ENCODE data around the gene VKORC1.

The VKORC1 gene

DNA sequence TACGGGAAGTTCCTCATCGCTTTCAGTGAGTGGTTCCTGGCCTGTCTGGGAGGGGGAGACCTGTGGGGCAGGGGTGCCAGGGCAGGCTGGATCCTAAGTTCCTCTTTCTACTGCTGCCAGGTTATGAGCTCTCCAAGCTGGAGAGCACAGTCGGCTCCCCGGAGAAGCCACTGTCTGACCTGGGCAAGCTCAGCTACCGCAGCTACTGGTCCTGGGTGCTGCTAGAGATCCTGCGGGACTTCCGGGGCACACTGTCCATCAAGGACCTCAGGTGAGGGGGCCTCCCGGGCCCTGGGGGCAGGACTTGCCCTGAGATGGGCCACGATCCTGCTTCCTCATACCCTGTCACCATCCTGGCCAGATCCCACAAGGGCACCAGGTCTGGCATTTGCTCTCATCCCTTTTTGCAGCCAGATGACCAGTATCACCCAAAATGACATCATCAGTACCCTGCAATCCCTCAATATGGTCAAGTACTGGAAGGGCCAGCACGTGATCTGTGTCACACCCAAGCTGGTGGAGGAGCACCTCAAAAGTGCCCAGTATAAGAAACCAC, 35.8 kb upstream of the VKORC1 start:
- no peak for DNase-seq (ENCODE audit: low read depth)

DNA sequence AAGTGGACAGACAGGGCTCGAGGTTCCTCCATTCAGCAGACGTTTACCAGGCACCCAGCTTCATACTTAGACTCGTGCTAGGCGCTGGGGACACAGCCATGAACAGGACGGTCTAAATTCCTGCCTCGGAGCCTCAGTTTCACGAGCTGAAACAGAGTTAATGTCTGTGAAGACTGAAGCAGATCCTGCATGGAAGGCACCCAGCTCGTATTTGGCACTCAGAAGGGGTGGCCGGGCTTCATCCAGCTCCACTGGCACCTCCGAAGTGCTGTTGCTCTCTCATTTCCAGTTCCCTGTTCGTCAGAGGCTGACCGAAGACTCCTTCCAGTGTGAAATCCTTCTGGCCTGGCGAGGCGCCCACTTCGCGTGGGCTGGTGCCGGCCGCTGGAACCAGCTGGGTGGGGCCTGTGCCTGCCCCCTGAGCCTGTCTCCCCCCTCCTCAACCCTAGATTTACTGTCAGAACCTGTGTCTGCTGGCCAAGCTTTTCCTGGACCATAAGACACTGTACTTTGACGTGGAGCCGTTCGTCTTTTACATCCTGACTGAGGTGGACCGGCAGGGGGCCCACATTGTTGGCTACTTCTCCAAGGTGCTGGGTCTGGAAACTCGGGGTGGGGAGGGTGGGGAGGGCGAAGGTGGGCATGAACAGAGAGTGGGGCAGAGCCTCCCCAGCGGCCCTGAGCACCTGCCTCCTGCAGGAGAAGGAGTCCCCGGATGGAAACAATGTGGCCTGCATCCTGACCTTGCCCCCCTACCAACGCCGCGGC, 35.2 kb upstream of the VKORC1 start:
- peak; percentile 37 for DNase-seq (ENCODE audit: low read depth)

DNA sequence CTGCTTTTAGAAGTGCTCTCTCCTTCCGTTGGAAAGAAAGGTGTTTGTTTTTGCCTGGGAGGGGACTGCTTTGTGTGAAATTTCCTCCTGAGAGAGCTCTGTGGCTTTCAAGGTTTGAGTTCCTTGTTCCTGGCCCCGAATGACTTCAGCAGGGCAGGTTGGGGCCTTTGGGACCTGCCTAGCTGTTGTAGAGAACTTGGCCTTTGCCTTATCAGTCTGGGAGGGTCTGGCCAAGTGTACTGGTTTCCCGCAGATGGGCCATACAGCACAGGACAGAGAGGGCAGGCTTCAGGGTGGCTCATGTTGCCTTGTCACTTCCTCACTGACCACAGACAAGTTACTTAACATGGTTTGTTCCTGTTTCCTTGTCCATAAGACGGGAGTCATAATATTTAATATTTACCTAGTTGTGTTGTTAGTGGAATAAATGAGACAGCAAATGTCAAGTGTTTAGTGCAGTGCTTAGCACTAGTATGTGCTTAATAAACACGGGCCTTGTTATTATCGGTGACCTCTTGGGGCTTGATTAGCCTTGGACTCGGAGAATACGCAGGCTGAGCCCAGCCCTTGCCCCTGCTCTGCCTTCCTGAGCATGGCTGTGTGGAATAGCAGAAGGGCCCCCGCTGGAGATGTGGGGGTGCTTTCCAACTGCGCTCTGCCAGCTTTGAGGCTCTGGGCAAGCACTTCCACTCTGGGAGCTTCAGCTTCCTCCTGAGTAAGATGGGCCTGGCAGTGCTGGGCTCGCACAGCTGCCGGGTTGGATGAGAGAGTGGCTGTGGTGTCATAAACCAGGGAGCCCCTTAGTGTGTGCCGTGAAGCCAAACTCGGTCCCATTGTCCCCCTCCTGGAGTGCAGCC, 34.3 kb upstream of the VKORC1 start:
- no peak for DNase-seq (ENCODE audit: low read depth)

DNA sequence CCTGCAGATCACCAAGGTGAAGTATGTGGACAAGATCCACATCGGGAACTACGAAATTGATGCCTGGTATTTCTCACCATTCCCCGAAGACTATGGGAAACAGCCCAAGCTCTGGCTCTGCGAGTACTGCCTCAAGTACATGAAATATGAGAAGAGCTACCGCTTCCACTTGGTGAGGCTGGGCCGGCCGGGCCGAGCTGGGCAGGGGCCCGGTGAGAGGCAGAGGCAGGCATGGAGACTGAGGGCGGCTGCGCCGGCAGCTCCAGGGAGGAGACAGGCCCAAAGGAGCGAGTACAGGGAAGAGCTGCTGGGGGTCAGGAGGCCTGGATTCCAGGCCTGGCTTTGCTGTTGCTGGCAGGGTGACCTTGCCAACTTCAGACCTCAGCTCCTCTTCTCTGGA, 32.6 kb upstream of the VKORC1 start:
- no peak for DNase-seq (ENCODE audit: low read depth)

DNA sequence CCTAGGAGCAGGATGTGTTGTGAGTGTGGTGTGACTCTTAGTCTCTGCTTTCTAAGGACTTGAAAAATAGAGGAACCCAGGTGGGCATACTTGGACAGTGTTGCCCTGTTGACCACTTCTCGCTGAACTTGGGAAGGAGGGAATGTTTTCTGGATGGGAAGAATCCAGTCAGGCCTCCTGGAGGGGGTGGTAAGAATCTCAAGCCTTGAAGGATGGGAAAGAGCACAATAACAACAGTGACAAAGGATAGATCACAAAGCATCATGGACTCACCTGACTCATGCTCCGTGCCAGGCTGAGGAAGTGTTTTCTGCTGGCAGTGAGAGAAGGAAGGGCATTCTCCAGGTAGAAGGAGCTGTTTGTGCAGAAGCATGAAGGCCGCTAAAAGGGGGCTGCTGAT, 31.2 kb upstream of the VKORC1 start:
- DNase-seq (ENCODE audit: low read depth), result no peak

DNA sequence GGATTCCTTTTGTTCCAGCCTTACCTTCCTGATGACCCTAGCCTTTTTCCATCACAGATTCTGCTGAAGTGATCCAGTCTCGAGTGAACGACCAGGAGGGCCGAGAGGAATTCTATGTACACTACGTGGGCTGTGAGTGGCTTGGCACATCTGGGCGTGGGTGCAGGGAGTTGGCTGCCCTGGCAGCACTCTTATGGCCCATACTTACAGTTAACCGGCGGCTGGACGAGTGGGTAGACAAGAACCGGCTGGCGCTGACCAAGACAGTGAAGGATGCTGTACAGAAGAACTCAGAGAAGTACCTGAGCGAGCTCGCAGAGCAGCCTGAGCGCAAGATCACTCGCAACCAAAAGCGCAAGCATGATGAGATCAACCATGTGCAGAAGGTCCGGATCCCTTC, 25.5 kb upstream of the VKORC1 start:
- DNase-seq (ENCODE audit: low read depth), result no peak

DNA sequence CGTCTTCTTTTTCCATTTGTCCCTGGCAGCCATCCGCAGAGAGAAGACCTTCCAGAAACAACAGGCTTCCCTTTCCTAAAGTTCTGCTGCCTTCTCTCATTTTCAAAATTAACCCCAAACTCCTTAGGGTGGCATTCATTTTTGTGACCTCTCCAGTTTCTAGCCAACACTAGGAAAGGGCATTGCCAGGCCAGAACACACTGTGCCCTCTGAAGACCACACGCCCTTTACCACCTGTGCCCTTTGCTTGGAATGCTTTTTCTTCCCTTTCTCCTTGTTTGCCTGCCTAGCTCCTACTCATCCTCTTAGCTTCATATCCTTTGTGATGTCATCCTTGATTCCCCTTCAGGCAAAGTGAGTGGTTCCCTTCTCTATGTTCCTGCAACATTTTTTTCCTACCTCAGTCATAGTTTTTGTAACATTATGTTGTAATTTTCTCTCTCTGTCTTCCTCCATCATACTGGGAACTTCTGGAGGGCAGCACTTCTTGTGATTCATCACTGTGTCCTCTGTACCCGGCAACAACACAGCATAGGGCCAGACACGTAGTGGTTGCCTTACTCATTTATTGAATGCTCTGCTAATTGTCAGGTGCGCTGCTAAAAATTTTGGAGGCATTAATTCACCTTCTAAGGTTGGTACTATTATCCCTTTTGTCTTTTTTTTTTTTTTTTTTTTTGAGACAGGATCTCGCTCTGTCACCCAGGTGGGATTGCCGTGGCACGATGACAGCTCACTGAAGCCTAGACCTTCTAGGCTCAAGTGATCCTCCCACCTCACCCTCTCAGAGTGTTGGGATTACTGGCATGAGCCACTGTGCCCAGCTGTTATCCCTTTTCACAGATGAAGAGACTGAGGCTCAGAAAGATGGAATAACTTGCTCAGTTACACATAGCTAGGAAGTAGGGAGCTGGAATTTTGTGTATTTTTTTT, 23.9 kb upstream of the VKORC1 start:
- peak; percentile 98 for DNase-seq (ENCODE audit: low read depth)

DNA sequence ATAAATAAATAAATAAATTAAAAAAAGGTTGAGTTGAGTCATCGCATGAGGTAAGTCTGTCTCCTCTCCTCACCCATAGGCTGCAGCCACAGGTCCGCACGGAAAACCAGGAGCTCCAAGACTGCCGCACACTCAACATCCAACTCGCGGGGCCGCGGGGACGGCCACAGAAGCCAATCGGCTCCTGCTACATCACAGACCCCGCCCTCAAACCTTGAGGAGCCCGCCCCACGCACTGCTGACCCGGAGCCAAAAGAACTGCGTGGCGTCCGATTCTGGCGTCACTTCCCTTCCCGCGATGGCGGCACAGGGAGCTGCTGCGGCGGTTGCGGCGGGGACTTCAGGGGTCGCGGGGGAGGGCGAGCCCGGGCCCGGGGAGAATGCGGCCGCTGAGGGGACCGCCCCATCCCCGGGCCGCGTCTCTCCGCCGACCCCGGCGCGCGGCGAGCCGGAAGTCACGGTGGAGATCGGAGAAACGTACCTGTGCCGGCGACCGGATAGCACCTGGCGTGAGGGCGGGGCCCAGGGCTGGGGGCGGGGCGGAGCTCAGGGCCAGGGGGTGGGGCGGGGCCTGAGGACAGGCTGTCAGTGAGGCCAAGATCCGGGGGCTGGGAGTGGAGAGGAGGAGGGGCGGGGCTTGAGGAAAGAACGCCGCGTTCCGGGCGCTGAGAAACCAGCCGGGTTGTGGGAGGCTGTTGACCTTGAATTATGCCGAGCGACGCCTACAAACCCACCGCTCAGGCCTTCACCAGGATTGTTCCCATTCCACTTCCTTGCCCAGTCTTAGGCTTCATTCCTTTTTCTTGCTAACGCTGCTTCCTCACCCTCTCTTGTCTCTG, 23.0 kb upstream of the VKORC1 start, which contains the start of gene KAT8:
Gene KAT8, plus strand, starts transcription at position 281 of the 839 bp plus-strand sequence. Its CDS starts 18 bp downstream, at position 299.
- peak; percentile 99 for DNase-seq (ENCODE audit: low read depth)

DNA sequence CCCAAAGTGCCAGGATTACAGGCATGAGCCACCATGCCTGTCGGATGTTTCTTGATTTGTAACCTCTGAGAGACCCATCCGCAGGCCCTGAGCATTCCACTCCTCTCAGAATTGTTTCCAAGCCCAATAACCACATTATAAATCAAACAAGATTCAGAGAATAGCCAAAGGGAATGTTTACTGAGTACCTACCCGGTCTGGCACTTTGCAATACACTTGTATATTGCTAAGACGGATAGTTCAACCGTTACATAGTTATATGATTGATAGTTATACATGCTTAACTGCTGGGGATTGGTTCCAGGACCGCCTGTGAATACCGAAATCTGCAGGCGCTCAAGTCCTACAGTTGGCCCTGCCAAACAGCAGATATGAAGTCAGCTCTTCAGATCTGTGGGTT, 19.9 kb upstream of the VKORC1 start:
- DNase-seq (ENCODE audit: low read depth), result peak; percentile 86

DNA sequence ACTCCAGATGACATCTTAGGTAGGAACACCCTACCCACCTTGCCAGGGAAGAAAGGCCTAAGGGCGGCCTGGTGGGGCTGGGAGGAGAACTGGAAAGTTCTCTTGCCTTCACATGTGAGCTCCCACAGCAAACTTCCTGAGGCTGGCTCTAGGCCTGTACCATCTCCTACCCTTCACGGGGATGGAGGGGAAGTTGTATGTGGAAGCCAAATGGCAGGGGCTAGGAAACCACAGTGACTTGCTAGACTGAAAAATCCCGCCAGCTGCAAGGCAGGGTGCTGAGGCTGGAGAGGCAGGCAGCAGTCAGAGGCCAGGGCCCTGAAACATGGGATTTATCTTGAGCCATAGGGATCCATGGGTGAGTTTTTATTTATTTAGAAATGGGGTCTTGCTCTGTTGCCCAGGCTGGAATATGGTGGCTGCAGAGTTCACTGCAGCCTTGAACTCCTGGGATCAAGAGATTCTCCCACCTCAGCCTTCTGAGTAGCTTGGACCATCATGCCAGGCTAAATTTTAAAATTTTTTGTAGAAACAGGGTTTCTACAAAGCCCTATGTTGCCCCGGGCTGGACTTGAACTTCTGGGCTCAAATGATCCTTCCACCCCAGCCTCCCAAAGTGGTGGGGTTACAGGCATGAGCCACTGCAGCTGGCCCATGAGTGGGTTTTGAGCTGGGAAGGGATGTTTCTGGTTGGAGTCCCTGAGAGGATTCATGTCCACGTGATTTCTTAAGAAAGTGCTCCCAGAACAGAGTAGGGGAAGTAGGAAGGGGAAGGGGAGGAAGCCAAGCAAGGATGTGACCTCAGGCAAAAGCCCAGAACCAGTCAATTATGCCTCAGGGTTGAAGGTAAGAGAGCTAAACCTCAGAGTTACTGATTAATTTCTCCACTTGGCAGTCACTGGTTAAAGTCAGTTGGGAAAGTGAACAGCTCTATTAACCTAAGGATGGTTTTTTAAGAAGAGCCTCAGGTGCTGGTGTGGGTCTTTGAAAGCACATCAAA, 18.8 kb upstream of the VKORC1 start:
- DNase-seq (ENCODE audit: low read depth), result no peak

DNA sequence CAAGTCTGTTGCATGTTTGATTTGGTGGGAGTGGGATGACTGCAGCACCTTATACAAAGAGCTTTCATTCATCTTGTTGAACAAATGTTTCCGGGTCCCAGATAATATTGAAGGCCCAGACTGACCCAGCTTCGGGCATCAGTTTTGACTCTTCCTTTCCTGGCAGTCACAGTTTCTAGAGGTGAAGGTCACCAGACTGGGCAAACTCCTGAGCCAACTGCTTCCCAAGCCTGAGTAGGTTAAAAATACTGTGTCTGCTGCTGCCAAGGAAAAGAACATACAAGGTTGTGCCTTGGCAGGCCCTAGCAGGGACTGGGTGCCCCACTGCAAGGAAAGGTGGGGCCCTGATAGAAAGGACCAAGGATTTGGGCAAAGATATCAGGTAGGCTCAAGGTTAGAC, 18.1 kb upstream of the VKORC1 start:
- DNase-seq (ENCODE audit: low read depth), result no peak

DNA sequence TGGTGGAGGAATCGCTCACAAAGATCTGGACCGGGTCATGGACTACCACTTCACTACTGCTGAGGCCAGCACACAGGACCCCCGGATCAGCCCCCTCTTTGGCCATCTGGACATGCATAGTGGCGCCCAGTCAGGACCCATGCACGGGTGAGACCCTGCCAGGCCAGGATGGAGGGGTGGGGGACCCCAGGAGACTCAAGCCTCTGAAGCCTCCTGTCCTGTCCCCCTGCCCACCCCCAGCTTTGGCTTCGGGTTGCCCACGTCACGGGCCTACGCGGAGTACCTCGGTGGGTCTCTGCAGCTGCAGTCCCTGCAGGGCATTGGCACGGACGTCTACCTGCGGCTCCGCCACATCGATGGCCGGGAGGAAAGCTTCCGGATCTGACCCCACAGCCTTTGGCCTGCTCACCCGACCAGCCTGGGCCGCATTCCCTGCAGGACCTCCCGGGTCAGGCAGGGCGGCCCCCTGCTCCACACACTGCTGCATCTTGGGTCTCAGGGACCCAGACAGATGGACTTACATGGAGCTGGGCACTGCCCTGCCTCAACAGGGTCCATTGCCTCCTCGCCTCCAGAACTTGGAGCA, 17.4 kb upstream of the VKORC1 start:
- no peak for DNase-seq (ENCODE audit: low read depth)

DNA sequence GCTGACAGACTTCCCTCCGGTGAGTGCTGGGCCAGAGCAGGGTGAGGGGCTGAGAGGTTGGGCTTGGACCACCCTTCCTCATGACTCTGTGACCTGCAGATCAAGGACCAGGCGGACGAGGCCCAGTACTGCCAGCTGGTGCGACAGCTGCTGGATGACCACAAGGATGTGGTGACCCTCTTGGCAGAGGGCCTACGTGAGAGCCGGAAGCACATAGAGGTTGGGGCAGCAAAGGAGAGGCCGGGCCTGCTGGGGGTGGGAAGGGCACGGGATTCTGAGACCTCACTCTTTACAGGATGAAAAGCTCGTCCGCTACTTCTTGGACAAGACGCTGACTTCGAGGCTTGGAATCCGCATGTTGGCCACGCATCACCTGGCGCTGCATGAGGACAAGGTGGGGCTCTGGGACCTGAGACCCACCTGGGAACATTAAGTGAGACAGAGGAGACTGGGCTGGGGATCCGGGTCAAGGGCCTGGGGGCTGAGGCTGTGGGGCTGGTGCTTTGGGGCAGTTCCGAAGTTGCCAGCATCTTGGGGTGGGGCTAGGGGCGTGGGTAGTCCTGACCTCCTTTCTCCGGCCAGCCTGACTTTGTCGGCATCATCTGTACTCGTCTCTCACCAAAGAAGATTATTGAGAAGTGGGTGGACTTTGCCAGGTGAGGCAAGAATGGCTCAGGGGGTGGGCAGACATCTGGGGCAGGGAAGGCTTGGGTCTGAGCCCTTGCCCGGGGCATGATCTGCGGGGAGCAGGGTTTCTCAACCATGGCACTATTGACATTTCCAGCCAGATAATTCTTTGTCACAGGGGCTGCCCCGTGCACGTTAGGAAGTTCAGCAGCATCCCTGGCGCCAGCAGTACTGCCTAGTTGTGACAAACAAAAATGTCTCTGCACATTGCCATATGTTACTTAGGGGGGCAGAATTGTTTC, 15.8 kb upstream of the VKORC1 start:
- no peak for DNase-seq (ENCODE audit: low read depth)

DNA sequence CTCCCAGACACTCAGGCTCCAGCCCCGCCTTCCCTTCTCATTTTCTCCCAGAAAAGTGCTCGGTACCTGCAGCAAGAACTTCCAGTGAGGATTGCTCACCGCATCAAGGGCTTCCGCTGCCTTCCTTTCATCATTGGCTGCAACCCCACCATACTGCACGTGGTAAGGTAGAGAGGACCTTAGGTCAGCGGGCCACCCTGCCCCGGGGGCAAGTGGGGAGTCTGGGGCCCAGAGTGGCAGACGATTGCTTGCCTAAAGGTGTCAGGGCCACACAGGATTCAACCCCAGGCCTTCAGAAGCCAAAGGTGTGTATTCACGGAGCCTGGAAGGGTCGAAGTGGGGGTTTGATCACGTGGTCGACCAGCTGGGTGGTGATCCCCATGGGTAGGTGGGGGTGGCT, 15.0 kb upstream of the VKORC1 start:
- no peak for DNase-seq (ENCODE audit: low read depth)

DNA sequence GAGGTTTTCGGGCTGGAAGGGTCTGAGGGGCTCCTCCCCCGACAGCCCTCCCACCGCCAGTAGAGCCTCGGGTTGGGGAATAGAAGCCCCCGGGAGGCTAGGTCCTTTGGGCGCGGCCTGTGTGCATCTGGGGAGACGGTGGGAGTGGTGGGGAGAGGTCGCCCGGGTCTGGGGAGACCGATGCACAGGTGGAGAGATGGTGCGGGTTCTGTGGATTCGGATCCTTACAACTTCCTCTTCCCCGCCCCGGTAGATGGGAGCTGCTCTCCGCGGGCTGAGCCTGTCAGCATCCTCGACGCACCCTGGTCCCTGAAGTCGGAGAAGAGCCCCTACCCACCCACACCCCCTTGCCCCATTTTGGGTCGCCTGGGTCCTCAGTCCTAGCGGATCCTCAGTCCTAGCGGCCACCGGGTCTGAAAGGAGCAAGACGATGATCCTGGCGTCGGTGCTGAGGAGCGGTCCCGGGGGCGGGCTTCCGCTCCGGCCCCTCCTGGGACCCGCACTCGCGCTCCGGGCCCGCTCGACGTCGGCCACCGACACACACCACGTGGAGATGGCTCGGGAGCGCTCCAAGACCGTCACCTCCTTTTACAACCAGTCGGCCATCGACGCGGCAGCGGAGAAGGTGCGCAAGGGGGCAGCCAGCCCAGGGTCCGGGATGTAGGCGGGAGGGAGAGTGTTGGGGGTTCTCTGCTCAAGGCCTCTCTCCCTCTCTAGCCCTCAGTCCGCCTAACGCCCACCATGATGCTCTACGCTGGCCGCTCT, 14.4 kb upstream of the VKORC1 start:
- no peak for DNase-seq (ENCODE audit: low read depth)

DNA sequence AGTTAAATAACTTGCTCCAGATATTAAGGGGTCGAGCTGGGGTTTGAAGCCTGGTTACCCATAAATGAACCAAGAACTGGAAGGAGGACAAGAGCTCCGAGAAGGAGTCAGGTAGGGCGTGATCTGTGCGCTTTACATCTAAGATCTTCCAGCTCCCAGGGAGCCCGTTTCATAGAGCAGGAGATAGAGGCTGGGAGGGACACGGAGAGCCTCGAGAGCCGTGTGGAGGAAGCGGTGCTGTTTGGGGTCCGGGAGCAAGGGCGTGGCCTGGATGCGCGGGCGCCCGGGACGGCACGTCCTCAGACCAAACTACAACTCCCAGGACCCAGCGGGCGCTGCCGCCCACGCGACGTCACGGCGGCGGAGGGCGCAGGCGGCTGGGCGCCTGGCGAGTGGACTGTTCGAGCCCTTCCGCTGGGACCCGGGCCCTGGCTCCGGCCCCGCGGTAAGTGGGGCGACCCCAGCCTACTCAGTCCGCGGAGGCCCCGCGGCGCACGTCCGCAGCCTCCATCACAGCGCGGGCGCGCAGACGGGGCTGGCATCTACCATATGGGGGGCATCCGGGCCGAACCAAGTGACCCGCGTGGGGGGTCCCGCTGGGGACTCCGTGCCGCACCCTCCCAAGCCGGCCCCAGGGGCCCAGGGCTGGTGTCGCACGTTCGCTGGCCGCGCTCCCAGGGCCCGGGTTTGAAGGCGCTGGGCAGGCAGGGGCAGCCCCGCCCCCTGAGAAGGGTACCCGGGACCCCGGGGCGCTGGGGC, 13.6 kb upstream of the VKORC1 start, which contains the start of gene BCKDK:
Gene BCKDK, plus strand, starts transcription at position 352 of the 759 bp plus-strand sequence. CDS start 838 bp downstream, outside the sequence.
- DNase-seq (ENCODE audit: low read depth), result peak; percentile 48

All from amniotic epithelial cell (primary cell).